ENCODE measurements around the gene SLC39A5.

GRCh38 chr12:56282579-56282978 lies 52.7 kb downstream of the SLC39A5 start:
- TF ChIP-seq EZH2 (IDR thresholded peaks at IDR 0.05; ENCODE audit: low read depth) (no peak), CTCF (conservative IDR thresholded peaks at IDR 0.05) (no peak)
